Karpas-422 (cell line): ENCODE results near the gene CENPX. TPM values are rescaled to one million over a fixed set of nuclear protein-coding genes. Genes with fewer than 3 reads are reported as not detected.

ENCODE experiments used
- DNase-seq: peaks from one replicate; pipeline ENCODE4 v3.0.0-alpha.2; 2015
- H2AFZ ChIP-seq: fragments of 200-600 bp; sonication (generic); 2 replicates; pipeline ENCODE4 v1.6.1; 2014; ENCODE audit warnings: antibody characterized with exemption, low read length, mixed read lengths
- H3K27ac ChIP-seq: fragments of 200-600 bp; sonication (generic); 2 replicates; pipeline ENCODE4 v1.5.1; 2014; ENCODE audit warnings: mild to moderate bottlenecking, low read length, moderate library complexity
- H3K27me3 ChIP-seq: fragments of 200-600 bp; sonication (generic); 2 replicates; pipeline ENCODE4 v1.6.1; 2014; ENCODE audit warnings: low read length, mixed read lengths
- H3K36me3 ChIP-seq: fragments of 200-600 bp; sonication (generic); 2 replicates; pipeline ENCODE4 v1.6.1; 2014; ENCODE audit warnings: low read length, mixed read lengths; ENCODE audit not compliant: insufficient read depth
- H3K4me1 ChIP-seq: fragments of 200-600 bp; sonication (generic); 2 replicates; pipeline ENCODE4 v1.6.1; 2014; ENCODE audit warnings: mild to moderate bottlenecking, low read length, mixed read lengths
- H3K4me2 ChIP-seq: fragments of 200-600 bp; sonication (generic); 2 replicates; pipeline ENCODE4 v1.6.1; 2014; ENCODE audit warnings: low read length, low read depth, mild to moderate bottlenecking; ENCODE audit not compliant: poor library complexity, severe bottlenecking
- H3K4me3 ChIP-seq: fragments of 200-600 bp; sonication (generic); 2 replicates; pipeline ENCODE4 v1.5.1; 2014; ENCODE audit warnings: mild to moderate bottlenecking, antibody characterized with exemption, low read length, mixed read lengths
- H3K79me2 ChIP-seq: fragments of 200-600 bp; sonication (generic); 2 replicates; pipeline ENCODE4 v1.6.1; 2014; ENCODE audit warnings: mild to moderate bottlenecking, low read length, mixed read lengths
- H3K9ac ChIP-seq: fragments of 200-600 bp; sonication (generic); 2 replicates; pipeline ENCODE4 v1.6.0; 2014; ENCODE audit warnings: low read length
- H3K9me2 ChIP-seq: fragments of 200-600 bp; sonication (generic), shearing (Covaris generic); replicated peaks from 2 replicates; pipeline ENCODE4 v1.6.0; 2014; ENCODE audit warnings: mild to moderate bottlenecking, low read length, moderate library complexity; ENCODE audit not compliant: insufficient read depth
- H3K9me3 ChIP-seq: fragments of 300-700, 200-600 bp; sonication (generic); 2 replicates; pipeline ENCODE4 v1.6.1; 2014; ENCODE audit warnings: low read length, mixed read lengths
- H4K20me1 ChIP-seq: fragments of 200-600 bp; sonication (generic); 2 replicates; pipeline ENCODE4 v1.6.1; 2014; ENCODE audit warnings: mild to moderate bottlenecking, antibody characterized with exemption, low read length, low read depth; ENCODE audit not compliant: insufficient read depth
- total RNA-seq: library from RNA; depleted of rRNA; stranded (reverse); fragments of >200 nt; shearing (Covaris generic); gene quantifications from 2 replicates; pipeline ENCODE4 v1.2.3, GENCODE V29; 2014; ENCODE audit warnings: low replicate concordance

Gene CENPX
- total RNA-seq, 1 experiment from 2014 or later: 51.4 TPM

DNA sequence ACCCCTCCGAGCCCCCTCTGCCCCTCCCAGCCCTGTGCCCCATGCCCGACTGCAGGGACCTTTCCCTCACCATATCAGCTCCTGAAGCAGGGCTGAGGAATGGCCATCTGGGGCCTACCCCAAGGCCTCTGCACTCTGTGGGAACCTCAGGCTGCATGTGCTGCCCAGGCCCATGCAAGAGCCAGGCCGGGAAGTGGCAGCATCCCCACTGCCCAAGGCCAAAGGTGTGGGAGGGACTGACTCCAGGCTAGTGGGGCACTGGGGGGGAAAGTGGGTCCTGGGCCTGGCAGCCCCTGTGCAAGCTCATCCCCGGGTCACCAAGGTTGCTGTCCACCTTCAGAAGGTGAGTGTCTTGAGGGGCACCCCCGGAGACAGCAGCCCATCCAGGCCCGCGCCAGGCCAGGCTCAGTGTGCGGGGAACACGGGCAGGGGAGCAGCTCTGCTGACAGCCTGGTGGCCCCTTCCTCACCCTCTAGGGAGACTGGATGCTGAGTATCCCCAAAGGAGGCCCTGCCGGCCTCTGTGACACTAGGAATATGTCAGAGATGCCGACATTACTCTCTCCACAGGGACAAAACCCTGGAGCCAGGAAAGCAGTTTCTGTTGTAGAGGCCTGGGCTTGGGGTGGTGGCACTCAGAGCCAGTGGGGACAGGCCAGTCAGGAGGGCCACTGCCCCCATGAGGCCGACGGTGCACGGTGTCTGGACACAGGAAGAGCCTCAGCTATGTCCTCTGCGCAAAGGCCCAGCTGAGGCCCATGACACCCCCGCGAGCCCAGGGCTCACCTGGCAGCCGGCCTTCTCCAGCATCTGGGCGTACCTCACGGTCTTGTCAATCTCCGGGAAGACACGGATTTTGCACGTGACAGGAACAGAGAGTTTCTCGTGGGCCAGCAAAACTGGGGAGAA is 39.7 kb upstream of the CENPX start:
- H4K20me1 ChIP-seq: peaks cover 12% of the 10 kb centered on the region; the same call in 1 of the 2 replicates
- H3K36me3 ChIP-seq: no peaks in the 10 kb centered on the region
- H3K9ac ChIP-seq: no peak overlapping the region
- H3K9me3 ChIP-seq: no peaks in the 10 kb centered on the region
- no peak overlapping the region for H3K4me3 ChIP-seq
- H3K4me1 ChIP-seq: peaks cover 30% of the 10 kb centered on the region
- H3K9me2 ChIP-seq: no peaks in the 10 kb centered on the region
- peaks cover 29% of the 10 kb centered on the region for H3K79me2 ChIP-seq
- no peak overlapping the region for H3K4me2 ChIP-seq
- H3K27me3 ChIP-seq: no peaks in the 10 kb centered on the region
- no peak for DNase-seq
- H3K27ac ChIP-seq: no peak overlapping the region
- no peak overlapping the region for H2AFZ ChIP-seq

- H3K27me3 ChIP-seq: no peaks in the 10 kb centered on the region
- H3K4me3 ChIP-seq: no peak overlapping the region
- H4K20me1 ChIP-seq: peaks cover 12% of the 10 kb centered on the region; the same call in 1 of the 2 replicates
- peaks cover 28% of the 10 kb centered on the region for H3K79me2 ChIP-seq
- H2AFZ ChIP-seq: no peak overlapping the region
- H3K9me3 ChIP-seq: no peaks in the 10 kb centered on the region
- no peak overlapping the region for H3K4me2 ChIP-seq
- no peaks in the 10 kb centered on the region for H3K36me3 ChIP-seq
- peaks cover 26% of the 10 kb centered on the region for H3K4me1 ChIP-seq
- no peaks in the 10 kb centered on the region for H3K9me2 ChIP-seq
- H3K27ac ChIP-seq: no peak overlapping the region
- DNase-seq: no peak
- no peak overlapping the region for H3K9ac ChIP-seq
These were observed 38.6 kb upstream of the CENPX start for GRCh38 chr17:82061047-82061925.

DNA sequence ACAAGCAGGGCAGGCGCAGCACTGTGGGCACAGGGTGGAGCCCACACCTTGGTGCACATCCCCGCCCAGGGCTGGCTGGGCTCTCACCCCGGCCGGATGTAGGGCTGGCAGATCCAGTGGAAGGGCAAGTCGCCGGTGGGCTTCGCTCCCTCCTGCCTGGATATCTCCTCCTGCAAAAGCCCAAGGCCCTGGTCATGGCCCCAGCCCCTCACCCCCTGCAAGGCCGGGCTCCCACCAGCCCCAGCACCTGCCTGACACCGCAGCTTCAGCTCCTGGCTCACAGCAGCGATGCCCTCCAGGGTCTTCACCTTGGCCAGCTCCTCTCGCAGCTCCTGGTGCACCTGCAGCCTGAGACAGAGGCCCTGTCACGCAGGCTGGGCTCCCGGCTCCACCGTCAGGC is 37.9 kb upstream of the CENPX start:
- H3K4me3 ChIP-seq: no peak overlapping the region
- no peaks in the 10 kb centered on the region for H3K27me3 ChIP-seq
- no peak overlapping the region for H3K4me2 ChIP-seq
- H3K79me2 ChIP-seq: peaks cover 23% of the 10 kb centered on the region
- no peaks in the 10 kb centered on the region for H3K36me3 ChIP-seq
- no peak for DNase-seq
- H4K20me1 ChIP-seq: peaks cover 16% of the 10 kb centered on the region; the same call in 1 of the 2 replicates
- H3K9me3 ChIP-seq: no peaks in the 10 kb centered on the region
- no peak overlapping the region for H2AFZ ChIP-seq
- no peaks in the 10 kb centered on the region for H3K9me2 ChIP-seq
- H3K4me1 ChIP-seq: peaks cover 23% of the 10 kb centered on the region
- no peak overlapping the region for H3K9ac ChIP-seq
- no peak overlapping the region for H3K27ac ChIP-seq

DNA sequence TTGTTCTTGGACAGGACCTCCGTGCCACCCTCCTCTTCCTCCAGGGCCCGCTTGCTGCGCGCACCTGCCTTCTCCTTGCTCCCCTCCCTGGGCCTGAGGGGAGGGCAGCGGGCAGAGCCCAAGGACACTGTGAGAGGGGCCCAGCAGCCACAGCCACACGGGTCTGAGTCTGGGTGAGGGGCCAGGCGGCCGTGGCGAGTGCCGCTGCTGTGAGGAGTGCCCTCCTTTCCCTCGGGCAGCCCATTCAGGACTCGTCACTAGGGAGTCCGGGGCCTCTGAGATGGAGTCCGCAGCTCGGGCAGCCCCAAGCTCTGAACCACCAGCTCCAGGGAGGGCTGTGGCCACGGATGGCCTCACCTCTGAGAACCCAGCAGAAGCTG is 37.3 kb upstream of the CENPX start:
- DNase-seq: no peak
- H3K9ac ChIP-seq: no peak overlapping the region
- peaks cover 23% of the 10 kb centered on the region for H3K4me1 ChIP-seq
- no peak overlapping the region for H3K27ac ChIP-seq
- H3K79me2 ChIP-seq: peaks cover 18% of the 10 kb centered on the region
- peaks cover 16% of the 10 kb centered on the region; the same call in 1 of the 2 replicates for H4K20me1 ChIP-seq
- no peaks in the 10 kb centered on the region for H3K36me3 ChIP-seq
- no peaks in the 10 kb centered on the region for H3K9me3 ChIP-seq
- H3K4me3 ChIP-seq: no peak overlapping the region
- H3K4me2 ChIP-seq: no peak overlapping the region
- H2AFZ ChIP-seq: no peak overlapping the region
- no peaks in the 10 kb centered on the region for H3K27me3 ChIP-seq
- no peaks in the 10 kb centered on the region for H3K9me2 ChIP-seq

GRCh38 chr17:82059272-82060000 is 36.8 kb upstream of the CENPX start:
- no peaks in the 10 kb centered on the region for H3K36me3 ChIP-seq
- no peak overlapping the region for H3K9ac ChIP-seq
- no peaks in the 10 kb centered on the region for H3K27me3 ChIP-seq
- H3K9me3 ChIP-seq: no peaks in the 10 kb centered on the region
- H3K27ac ChIP-seq: no peak overlapping the region
- 0 out of 2 replicates have a peak, but pooled peaks cover 11% of the 10 kb centered on the region for H4K20me1 ChIP-seq
- H3K79me2 ChIP-seq: peaks cover 13% of the 10 kb centered on the region
- DNase-seq: no peak
- H3K4me1 ChIP-seq: peaks cover 18% of the 10 kb centered on the region
- no peak overlapping the region for H3K4me3 ChIP-seq
- H2AFZ ChIP-seq: no peak overlapping the region
- no peaks in the 10 kb centered on the region for H3K9me2 ChIP-seq
- H3K4me2 ChIP-seq: no peak overlapping the region

GRCh38 chr17:82058855-82059249 is 36.2 kb upstream of the CENPX start:
- 0 out of 2 replicates have a peak, but pooled peaks cover 11% of the 10 kb centered on the region for H4K20me1 ChIP-seq
- no peaks in the 10 kb centered on the region for H3K27me3 ChIP-seq
- H3K4me1 ChIP-seq: peaks cover 12% of the 10 kb centered on the region
- no peak overlapping the region for H3K9ac ChIP-seq
- no peak overlapping the region for H3K27ac ChIP-seq
- H3K9me3 ChIP-seq: no peaks in the 10 kb centered on the region
- H2AFZ ChIP-seq: no peak overlapping the region
- no peak overlapping the region for H3K4me2 ChIP-seq
- no peak for DNase-seq
- peaks cover 7% of the 10 kb centered on the region for H3K79me2 ChIP-seq
- no peak overlapping the region for H3K4me3 ChIP-seq
- no peaks in the 10 kb centered on the region for H3K9me2 ChIP-seq
- no peaks in the 10 kb centered on the region for H3K36me3 ChIP-seq

DNA sequence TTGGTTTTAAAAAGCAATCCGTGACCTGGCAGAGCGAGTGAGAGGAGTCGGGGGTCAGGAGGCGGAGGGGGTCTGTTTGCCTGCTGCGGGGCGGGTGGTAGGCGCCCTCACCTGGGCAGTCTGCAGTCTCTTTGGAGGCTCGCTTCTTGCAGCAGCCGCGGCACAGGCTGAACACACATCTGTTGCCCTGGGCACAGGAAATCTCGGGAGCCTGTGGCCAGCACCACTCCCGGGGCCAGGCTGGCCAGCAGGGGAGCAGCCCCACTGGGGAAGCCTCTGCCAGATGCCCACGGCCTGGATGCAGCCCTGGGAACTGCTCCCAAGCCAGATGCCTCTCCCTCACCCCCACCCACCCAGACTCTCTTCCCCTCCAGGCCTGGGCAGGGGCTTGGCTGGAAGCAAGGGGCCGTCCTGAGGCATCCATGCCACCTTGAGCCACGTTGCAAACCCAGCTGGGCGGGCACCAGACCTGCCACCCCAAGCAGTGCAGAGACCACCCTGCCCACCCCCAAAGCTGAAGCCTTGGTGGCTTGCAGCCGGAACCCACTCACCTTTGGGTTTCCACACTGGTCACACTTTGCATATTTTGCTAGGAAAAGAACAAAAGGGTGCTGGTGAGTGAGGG is 35.7 kb upstream of the CENPX start:
- Histone ChIP-seq H3K9me2 (no peaks in the 10 kb centered on the region), H3K9me3 (no peaks in the 10 kb centered on the region), H3K36me3 (no peaks in the 10 kb centered on the region), H4K20me1 (0 out of 2 replicates have a peak, but pooled peaks cover 9% of the 10 kb centered on the region), H3K79me2 (peaks cover 6% of the 10 kb centered on the region), H3K27me3 (no peaks in the 10 kb centered on the region), H2AFZ (no peak overlapping the region), H3K4me2 (no peak overlapping the region), H3K27ac (no peak overlapping the region), H3K4me3 (no peak overlapping the region), H3K9ac (no peak overlapping the region), H3K4me1 (peaks cover 13% of the 10 kb centered on the region)
- DNase-seq: no peak
